GM19025 (cell line): ENCODE data around the gene ALDH1L1.

Experiments used
- ATAC-seq: cut with Tn5 transposase; IDR thresholded peaks from one replicate; pipeline ENCODE4 v1.9.1; 2021; ENCODE audit warnings: mild to moderate bottlenecking, low read depth, moderate library complexity; ENCODE audit not compliant: unreplicated experiment

ALDH1L1 gene

DNA sequence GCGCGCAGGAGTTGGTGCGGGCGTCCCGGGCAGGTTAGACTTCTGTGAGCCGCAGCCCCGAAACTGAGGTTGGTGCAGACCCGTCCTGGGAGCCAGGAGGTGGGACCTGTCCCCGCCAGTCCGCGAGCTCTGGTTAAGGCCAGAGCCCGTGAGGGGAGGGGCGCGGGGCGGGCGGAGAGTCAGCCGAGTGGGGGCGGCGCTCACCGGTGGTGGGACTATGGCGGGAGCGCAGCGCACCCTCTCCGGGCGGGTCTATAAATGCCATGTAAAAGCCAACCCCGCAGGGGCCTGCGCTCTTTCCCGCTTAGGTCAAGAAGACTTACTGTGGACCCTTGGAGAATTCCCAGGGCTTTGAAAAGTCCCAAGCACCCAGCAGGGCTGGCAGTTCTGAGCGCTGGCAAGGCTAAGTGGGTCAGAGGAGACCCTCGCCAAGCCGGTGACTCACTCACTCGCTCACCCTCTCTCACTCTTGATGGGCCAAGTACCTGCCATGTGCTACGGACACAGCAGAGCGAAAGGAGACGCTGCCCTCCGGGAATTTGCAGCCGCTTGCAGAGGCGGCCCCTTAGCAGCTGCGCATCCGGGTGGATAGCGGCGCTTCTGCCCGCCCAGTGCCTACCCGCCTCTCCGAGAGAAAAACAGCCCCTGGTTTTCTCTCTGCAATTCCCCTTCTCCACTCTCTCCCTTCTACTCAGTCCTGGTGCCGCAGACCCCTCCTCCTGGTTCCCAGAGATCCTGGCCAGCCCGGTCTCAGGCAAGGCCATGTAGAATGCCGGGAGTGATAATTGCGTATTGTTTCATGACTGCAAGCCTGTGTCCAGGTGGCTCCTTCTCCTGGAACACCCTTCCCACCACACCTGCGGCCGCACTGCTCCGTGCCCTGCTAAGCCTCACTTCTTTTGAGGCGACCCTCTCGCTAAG lies at the start of gene ALDH1L1:
Gene ALDH1L1, minus strand, starts transcription at position 110 of the 921 bp plus-strand sequence. CDS start 19,607 bp downstream, outside the sequence.
- no peak for ATAC-seq

DNA sequence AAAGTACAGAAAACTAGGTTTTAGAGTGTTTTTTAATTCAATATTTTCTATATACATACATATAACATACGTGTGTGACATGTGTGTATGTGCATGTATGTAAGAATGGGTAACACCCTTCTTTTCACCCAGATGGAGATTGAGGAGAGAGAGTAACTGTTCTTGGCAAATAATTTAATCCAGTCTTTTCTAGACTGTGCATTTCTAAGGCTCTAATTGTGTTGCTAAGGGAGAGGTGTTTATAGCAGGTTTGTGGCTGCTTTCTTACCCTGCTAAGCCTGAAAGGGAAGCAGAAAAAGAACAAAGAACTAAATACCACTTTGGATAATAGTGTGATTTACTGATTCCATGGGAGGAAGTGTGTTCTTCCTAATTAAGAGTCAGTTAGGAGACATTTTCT lies 46.0 kb upstream of the ALDH1L1 start:
- no peak for ATAC-seq

DNA sequence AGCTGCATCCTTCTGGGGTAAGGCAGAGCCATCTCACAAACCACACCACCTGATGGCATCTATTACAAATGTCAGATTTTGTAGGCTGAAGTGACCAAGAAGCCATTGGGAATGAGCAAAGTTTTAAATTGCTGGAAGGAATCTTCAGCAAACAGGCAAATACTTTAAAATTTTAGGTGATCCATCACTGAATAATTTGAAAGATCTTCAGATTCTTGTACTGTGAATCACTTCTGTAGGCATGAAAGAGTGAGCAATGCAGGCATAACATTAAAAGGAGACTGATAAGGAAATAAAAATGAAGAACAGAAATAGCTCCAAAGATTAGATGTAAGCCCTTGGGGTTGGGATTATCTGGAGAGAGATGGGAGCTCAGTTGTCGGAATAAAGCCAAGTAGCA lies 36.0 kb upstream of the ALDH1L1 start:
- ATAC-seq: no peak

DNA sequence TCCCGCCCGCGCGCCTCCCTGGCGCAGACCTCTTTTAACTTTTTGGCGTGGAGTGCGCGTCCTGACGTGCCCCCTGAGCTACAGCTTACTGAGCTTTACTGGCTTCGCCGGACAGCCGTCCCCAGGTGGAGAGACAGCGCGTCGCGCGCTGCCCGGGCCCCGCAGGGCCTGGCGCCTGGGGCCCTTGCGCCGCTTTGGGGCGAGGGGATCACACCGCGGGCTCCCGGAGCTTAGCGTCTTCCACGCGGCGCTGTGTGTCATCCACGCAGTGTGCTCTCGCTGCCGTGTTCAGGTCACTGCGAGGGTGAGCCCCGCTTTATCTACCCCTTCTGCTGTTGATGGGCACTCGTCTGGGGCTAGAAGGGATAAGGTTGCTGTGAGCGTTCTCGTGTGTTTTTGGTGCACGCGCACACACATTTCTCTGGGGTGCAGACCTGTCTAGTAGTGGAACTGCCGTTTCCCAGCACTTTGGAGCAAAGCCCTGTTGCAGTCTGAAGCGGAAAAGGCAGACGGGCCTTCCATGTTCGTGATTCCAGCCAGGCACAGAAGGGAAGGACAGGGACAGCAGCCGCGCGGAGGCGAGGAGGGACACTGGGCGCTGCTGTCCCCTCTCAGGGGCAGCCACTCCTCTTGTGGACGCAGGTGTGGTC lies 33.1 kb upstream of the ALDH1L1 start:
- ATAC-seq: no peak

DNA sequence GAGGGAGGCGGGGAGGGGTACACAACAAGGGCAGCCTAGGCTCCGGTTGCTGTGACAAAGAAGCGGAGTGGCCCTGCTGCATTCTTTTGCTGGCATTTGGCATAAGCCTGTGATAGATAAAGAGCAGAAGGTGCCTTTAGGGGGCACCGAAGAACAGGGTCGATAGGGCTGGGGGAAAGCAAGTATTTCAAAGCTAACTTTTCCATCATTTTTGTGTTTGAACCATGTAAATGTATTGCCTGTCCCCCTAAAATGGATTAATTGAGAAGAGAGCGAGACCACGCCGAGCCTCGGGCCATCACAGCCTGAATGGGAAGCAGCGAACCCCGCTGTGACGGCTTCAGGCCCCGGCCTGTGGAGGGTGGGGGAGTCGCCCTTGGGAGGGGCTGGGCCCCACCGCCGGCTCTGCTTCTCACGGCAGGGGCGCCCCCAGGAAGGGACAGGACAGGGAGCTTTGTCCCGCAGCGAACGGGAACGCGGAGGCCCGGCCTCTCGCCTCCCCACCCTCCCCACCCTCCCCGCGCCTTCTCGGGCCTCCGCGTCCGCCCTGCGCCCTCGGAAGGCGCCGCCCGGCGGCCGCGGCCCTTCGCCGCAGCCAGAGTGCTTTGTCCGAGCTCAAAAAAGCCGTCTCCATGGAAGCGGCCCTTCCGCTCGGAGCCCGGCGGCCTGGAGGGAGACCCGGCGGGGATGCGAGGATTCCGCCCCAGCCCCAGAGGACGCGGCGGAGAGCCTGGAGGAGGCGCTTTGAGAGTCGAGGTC lies 32.4 kb upstream of the ALDH1L1 start:
- no peak for ATAC-seq

DNA sequence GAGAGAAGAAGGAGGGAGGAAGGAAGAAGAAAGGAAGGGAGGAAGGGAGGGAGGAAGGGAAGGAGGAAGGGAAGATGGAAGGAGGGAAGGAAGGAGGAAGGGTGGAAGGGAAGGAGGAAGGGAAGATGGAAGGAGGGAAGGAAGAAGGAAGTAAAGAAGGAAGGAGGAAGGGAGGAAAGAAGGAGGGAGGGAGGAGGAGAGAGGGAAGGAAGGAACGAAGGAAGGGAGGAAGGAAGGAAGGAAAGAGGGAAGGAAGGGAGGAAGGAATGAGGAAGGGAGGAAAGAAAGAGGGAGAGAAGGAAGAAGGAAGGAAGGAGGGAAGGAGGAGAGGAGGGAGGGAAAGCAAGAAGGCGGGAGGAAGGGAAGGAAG lies 31.8 kb upstream of the ALDH1L1 start:
- no peak for ATAC-seq

DNA sequence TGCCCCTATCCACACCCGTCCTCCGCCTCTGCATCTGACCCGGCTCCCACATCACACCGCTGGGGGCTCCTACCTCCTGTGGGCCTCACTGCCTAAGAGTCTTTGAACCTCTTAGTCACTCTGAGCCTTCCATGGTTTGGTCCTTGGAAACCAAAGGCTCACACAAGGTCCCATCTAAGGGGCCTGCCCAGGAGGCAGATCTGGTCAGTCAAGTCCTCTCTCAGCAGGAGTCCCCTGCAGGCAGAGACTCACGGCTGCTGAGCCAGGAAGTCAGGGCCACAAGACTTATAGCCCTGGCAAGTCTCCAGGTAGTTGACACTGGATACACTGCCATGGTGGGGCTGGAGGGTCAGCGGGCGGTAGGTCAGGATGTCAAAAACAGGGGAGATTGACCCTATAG lies 31.2 kb upstream of the ALDH1L1 start:
- ATAC-seq: no peak

DNA sequence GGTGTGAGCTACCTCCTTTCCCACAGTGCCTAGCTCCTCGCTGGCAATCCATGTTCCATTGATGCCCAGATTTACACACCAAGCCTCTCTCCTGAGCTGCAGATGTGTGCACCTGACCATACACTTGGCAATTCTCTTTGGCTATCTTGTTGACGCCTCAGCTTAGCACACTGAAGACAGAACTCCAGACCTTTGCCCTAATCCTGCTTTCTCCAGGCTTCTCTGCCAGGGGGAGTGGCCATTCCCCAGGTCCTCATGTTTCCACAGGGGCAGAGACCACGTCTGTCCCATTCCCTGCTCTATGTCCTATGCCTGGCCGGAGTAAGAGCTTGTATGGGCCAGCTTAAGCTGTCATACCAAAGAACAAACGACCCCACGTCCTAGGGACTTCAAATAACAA lies 30.2 kb upstream of the ALDH1L1 start:
- ATAC-seq: no peak

DNA sequence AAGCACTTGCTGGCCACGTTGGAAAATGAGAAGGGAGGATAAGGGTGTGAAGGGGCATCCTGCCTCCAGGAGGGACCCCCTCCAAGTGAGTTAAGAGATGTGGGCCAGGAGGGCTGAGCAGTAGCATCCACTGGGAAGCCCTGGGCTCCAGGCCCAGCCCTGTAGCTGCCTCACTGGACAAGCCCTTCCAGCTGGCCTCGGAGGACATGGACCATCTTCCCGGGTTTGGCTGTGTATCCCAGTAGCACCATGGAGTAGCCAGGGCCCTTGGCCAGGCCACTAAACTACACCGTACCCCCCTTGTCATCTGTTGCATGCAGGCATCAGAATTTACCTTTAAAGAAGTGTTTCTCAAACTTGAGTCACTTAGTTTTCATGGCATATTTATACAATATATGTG lies 29.4 kb upstream of the ALDH1L1 start:
- no peak for ATAC-seq

DNA sequence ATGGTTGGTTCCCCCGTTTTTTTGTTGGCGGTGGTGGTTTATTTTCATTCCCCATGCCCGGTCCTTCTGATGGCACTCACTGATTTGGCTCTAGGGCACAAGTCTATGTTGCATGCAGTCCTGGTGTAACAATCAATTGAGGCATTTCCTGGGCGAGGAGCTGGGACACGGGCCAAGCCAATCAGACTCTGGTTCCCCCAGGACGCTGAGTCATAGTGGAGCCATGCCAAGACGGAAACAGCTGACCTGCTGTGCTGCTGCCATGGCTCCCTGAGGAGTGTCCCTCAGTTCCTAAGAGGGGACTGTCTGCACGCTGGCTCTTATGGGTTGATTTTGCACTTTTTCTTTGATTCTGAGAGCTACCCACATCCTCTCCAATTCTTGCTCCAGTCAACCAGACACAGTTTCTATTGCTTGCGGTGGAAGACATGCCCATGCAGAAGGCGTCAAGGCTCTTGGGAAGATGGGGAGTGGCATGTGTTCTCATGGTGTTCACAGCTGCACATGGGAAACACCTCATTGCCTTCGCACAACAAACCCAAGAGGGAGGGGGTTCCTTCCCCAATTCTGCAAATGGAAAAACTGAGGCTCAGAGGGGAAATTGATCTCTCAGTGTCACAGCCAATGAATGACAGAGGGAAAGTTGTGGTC lies 28.3 kb upstream of the ALDH1L1 start:
- ATAC-seq: no peak

DNA sequence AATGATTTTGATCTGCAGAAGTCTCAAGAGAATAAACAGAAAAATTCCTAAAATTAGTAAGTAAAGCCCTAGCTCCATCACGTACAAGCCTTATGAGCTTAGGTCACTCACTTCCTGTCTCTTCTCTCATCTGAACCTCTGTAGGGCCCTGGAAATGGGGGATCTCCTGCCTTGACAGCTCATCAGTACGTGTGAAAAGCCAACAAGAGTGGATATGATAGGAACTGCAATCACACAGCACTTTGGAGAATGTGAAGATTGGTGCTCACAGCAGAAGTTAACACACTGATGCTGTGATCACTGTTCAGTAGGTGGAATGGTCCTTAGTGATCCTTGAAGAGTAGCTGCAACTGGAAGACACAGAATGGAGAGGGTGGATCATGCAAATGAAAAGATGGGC lies 27.8 kb upstream of the ALDH1L1 start:
- no peak for ATAC-seq

DNA sequence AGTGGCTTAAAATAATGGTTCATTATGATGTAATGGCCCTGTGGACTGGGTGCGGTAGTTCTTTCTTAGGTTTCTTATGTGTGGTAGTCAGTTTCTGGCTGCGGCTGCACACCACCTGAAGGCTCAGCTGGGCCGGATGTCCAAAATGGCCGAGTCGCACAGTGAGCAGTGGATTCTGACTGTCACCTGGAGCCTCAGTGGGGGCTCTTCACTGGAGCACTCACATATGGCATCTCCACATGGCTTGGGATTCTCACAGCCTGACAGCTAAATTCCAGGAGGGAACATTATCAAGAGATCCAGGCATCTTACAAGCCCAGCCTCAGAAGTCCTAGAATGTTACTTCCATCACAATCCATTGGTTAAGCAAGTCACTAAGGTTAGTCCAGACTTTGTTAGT lies 26.8 kb upstream of the ALDH1L1 start:
- ATAC-seq: no peak

DNA sequence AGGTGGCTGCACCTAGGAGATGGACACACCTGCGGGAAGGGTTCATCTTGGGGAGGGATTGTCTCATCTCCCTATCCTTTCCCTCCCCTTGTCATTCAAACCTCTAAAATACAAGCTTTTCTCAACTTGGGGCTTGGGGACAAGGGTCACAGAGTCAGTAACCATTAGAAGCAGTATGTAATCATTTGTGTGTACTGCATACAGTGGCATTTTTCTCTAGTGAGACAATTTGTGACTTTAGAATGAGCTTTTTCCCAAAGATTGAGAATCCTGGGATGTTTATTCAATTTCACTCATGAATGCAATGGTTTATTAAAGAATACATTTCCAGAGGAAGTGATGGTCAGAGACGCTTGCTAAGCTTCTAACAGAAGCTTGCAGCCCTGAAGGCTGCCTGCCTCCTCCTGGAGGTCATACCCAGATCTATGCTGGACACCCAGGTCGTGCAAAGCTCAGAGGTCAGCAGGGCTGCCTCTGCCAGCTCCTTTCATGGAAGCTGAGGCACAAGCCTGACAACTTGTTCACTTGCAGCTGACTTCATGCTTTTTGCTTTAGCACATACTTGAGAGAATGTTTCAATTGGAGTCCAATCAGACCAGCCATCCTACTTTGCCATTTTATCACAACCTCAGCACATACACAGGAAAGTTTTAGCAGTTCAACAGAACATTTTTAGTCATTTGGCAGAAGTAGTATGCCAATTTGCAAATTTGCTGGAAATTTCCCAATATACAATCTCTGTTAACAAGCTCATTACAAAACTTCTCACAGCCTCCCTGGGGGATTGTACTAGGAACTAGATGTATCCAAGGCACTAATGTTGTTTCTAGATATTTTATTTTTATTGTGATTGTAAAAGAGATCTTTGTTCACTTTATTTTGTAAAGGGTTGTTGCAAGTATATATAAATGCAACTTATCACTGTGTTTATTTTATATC lies 25.6 kb upstream of the ALDH1L1 start:
- no peak for ATAC-seq

DNA sequence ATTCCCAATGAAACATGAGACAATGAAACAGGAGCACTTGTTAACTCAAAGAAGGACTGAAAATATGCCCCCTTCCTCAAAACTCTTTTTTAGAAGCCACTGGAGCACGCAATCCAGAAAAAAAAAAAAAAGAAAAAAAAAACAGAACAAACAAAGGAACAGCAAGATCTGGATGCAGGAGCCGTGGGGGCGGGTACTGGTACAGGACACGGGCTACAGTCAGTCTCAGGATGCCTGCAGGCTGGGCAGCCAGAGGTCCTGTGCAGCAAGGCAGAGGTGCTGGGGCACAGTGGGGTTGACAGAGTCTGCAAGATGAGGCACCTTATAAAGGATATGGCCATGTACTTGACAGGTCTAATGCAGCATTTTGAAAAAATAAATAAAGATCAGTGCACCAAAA lies 22.3 kb upstream of the ALDH1L1 start:
- no peak for ATAC-seq

DNA sequence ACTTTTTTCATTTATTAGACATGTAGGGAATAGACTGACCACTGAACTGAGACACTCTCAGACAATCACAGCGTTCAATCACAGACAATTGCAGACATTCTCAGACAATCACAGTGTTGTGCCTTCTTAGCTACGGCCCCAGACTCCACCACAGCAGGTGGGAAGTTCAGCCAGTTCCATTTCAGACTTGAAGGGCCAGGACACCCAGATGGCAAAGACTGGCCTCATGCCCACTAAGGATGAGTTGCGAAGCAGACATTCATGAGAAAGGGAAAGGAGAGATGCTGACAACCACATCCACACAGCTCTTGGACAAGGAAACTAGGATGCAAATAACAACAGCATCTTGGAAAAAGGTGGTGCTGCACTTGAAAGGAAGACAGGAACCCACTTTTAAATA lies 21.9 kb upstream of the ALDH1L1 start:
- no peak for ATAC-seq

DNA sequence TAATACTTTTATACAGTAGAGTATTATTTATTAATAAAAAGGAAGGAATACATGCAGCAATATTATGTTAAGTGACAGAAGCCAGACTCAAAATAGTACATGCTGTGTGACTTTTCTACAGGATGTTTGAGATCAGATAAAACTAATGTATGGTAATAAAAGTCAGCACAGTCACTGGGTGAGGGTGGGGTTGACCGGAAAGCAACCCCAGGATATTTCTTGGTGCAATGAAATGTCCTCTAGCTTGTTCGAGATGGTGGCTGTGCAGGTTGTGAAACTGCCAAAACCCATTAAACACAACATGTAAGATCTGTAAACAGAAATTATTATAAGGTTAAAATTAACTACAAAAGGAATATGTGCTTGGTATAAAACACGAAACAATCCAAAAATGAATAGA lies 20.8 kb upstream of the ALDH1L1 start:
- ATAC-seq: no peak

DNA sequence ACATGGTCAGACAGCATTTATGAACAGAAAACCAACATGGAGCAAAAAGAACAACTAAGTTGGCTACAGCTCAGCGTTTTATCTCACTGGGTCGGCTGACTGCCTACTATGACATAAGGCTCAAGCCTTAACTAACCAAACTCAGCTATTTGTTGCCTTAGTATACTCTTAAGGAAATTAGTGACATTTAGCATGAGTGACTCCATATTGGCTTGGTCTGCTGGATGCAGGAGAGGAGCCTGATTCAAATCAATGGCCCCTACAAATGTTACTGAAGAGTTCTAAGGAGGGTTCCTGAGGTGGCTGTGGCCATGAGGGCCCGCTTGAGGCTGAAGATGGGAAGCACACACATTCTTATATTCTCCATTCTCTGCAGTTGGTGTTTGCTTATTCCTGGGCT lies 20.1 kb upstream of the ALDH1L1 start:
- no peak for ATAC-seq

DNA sequence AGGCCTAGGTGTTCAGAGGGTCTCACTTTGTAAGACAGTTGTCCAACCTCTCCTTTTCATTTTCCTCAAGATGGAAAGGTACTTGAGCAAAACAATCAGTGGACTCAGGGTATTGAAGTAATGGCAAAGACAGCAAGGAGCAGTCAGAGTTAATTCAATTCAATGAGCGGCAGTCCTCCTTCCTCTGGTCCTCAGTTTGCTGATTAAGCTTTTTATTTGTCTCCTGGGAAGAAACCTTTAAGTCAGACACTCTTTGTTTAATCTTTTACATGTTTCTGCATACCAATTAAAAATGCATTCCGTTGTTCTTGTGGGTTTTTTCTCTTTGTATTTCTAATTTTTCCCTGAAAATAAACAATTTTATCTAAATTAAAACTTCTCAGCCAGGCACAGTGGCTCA lies 18.9 kb upstream of the ALDH1L1 start:
- no peak for ATAC-seq

DNA sequence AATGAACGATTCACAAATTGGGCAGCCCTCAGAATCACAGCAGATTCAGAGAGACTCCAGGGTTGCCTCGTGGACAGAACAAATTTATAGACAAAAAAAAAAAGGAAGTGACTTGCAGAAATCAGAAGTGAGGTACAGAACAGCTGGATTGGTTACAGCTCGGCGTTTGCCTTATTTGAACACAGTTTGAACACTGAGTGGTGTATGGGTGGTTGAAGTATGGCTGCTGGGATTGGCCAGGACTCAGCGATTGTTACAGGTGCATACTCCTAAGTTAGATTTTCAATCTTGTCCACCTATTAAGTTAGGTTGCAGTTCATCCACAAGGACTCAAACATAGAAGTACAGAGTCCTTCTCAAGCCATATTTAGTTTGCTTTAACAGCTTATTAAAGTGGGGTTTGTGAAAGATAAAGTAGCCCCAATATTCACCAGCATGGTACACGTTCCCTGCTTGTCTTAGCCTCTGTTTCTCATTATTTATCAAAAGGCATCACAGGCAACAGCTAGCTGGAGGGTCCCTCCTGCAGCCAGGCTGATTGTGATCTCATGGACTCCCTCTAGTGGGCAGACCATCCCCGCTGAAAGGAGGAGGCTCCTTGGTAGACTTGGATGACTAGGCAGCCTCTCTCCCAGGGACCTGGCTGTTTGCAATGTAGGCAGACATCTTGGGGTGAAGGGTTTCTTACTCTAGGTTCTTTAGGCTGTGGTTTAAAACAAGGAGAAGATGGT lies 17.6 kb upstream of the ALDH1L1 start:
- no peak for ATAC-seq
